SH-SY5Y (cell line): ENCODE data around the gene ORC6.

Experiments used
- GATA2 ChIP-seq: IDR thresholded peaks from 2 replicates; pipeline ENCODE4 v1.6.1; 2011; ENCODE audit warnings: mild to moderate bottlenecking, low read depth, low read length
- GATA3 ChIP-seq: IDR thresholded peaks from 2 replicates; pipeline ENCODE4 v1.6.1; 2011; ENCODE audit warnings: low read depth, mild to moderate bottlenecking, low read length, moderate library complexity

GRCh38 chr16:46658925-46659324, 30.5 kb upstream of the ORC6 start:
- no peak for TF ChIP-seq GATA2
- TF ChIP-seq GATA3, result no peak
